Astrocyte of the spinal cord (primary cell): ENCODE data around the gene SLC34A1.
"Not testable (repeated sequence)": the region's sequence is repeated elsewhere in the genome, so short reads cannot be mapped to it uniquely, and the experiment has no call there.

Experiments
- DNase-seq: peaks from one replicate; pipeline ENCODE4 v3.0.0; 2011; ENCODE audit warnings: low read depth, low spot score
- H3K4me3 ChIP-seq: 2 replicates; pipeline ENCODE4 v1.5.1; 2011; ENCODE audit warnings: low read depth, mild to moderate bottlenecking, low read length, moderate library complexity
- CTCF ChIP-seq: IDR thresholded peaks from 2 replicates; pipeline ENCODE4 v1.5.1; 2012; ENCODE audit warnings: low read depth, mild to moderate bottlenecking, low read length, inconsistent platforms
- in situ Hi-C: cut with HindIII; loops from 2 replicates; pipeline ENCODE4 v1.10.0; 2017; ENCODE audit warnings: low sequenced_read_pairs

SLC34A1 gene

DNA sequence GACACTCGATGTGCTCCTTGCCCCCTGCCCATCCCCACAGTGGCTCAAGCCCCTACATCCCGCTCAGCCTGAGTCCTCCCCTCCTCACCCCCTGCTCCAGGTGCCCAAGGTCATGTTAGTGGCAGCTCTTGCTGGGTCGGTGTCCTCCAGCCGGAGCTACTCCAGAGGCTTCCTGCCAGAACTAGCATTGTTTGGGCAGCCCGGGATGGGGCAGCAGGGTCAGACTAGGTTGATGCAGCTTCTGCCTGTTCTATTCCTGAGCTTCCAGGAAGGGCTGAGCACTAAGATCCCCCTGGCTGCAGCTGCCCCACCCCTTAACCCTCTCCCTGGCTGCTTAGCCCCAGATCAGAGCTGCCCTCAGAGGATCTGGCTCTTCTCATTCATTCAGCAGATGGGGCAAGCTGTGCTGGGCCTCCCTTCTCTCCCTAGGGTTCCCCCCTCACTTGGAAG lies 25.8 kb upstream of the SLC34A1 start:
- in situ Hi-C loops = no loop called here
- DNase-seq = no peak
- no peak for TF ChIP-seq CTCF
- H3K4me3 ChIP-seq = no peak overlapping the region

DNA sequence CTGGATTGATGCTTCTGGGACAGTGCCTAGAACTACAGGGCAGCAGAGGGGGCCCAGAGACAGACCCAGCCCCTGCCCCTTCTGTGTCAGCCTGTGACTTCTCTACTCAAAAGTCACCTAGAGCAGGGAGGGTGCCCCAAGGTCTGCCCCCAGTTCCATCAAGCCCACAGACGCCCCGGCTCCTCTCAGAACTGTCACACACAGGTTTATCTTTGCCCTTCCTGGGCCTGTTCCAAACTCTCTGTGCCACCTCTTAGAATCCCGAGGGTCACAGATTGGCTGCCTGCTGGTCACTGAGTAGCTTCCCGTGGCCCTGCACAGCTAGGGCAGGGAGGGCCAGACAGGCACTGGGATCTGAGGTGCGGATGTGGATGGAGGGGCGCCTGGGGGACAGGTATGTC lies 24.8 kb upstream of the SLC34A1 start:
- DNase-seq = no peak
- no peak overlapping the region for H3K4me3 ChIP-seq
- in situ Hi-C loops = no loop called here
- TF ChIP-seq CTCF = no peak

GRCh38 chr5:177359860-177360259 lies 24.4 kb upstream of the SLC34A1 start:
- no peak overlapping the region for H3K4me3 ChIP-seq
- TF ChIP-seq CTCF = no peak
- in situ Hi-C loops = no loop called here
- DNase-seq = no peak

DNA sequence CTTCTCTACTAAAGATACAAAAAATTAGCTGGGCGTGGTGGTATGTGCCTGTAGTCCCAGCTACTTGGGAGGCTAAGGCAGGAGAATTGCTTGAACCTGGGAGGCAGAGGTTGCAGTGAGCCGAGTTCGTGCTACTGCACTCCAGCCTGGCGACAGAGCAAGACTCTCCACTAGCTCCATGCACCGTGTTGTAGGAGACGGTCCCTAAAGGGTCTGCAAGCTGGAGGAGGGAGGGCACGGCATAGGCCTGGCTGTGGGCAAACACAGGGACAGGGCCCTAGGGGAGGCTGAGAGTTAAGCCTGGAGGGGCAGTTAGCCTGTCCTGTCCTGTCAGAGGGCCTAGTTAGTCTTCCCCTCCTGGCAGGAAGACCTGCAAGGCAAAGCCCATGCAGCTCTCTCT lies 23.5 kb upstream of the SLC34A1 start:
- DNase-seq, in situ Hi-C loops, H3K4me3 ChIP-seq: not testable (repeated sequence)

DNA sequence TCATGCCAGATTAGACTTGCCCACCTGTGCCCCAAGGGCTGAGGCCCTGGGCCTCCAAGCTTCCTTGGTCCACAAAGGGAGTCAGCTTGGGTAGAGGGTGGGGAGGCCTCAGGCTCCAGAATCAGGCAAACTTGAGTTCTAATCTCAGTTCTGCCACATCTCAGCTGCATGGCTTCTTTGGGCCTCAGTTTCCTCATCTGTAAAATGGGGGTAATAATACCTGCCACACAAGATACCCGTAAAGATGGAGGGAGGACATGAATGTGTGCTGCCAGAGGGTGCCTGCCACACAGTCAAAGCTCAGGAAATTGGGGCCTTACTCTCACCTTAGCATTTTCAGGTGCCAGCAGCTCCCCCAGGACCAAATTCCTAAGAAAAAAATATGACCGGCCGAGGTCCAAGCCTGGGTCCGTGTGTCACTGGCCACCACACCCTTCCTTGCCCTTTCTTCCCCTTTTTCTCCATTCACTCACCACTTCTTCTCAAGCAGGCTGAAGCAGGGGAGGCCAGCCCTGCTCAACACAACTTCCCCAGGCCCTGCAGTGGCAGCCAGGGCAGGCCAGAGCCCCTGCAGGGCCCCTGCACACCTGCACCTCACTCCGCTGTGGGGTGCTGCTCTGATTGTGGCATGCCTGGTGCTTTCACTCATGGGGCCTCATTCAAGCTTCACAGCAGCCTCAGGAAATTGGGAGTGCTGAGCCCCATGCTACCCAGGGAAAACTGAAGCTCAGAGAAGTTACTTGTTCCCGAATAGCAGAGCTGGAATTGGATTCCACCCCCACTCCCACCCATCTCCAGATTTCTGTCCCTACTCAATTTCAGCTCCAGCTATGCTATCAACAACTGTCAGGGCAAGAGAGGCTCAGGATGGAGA lies 22.6 kb upstream of the SLC34A1 start:
- H3K4me3 ChIP-seq = no peak overlapping the region
- in situ Hi-C loops = no loop called here
- DNase-seq = no peak
- no peak for TF ChIP-seq CTCF

DNA sequence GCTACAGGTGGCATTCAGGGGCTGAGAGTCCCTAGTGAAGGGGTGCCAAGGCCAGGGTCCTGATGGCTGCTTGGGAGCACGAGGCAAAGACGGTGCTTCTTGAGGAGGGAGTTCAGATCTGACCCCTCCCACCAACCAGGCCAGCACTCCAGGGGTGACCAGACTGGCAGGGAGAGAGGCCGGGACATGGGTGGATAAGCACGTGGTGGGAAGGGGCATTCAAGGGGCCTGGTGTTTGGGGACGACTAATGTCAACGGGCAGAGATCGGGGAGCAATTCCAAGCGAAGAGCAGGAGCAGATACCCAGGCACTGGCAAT lies 22.0 kb upstream of the SLC34A1 start:
- no peak for TF ChIP-seq CTCF
- no peak overlapping the region for H3K4me3 ChIP-seq
- no peak for DNase-seq
- in situ Hi-C loops = no loop called here

- DNase-seq = no peak
- peak; percentile 3 for TF ChIP-seq CTCF
- in situ Hi-C loops = no loop called here
Observed at GRCh38 chr5:177362610-177363507, 21.4 kb upstream of the SLC34A1 start.

More at GRCh38 chr5:177362610-177363507, 21.4 kb upstream of the SLC34A1 start:
- H3K4me3 ChIP-seq = peak overlapping the region; percentile 42
